HG03175 (cell line): ENCODE measurements around the gene HEATR5A.
"Not testable (repeated sequence)": the region's sequence is repeated elsewhere in the genome, so short reads cannot be mapped to it uniquely, and the experiment has no call there.

ENCODE experiments used
- ATAC-seq: cut with Tn5 transposase; IDR thresholded peaks from one replicate; pipeline ENCODE4 v1.9.1; 2021; ENCODE audit warnings: mild to moderate bottlenecking, moderate library complexity; ENCODE audit not compliant: unreplicated experiment

Gene HEATR5A

GRCh38 chr14:31336646-31337045, 83.7 kb downstream of the HEATR5A start:
- no peak for ATAC-seq

- ATAC-seq, result not testable (repeated sequence)
These were observed 89.0 kb downstream of the HEATR5A start for GRCh38 chr14:31331395-31331794.

DNA sequence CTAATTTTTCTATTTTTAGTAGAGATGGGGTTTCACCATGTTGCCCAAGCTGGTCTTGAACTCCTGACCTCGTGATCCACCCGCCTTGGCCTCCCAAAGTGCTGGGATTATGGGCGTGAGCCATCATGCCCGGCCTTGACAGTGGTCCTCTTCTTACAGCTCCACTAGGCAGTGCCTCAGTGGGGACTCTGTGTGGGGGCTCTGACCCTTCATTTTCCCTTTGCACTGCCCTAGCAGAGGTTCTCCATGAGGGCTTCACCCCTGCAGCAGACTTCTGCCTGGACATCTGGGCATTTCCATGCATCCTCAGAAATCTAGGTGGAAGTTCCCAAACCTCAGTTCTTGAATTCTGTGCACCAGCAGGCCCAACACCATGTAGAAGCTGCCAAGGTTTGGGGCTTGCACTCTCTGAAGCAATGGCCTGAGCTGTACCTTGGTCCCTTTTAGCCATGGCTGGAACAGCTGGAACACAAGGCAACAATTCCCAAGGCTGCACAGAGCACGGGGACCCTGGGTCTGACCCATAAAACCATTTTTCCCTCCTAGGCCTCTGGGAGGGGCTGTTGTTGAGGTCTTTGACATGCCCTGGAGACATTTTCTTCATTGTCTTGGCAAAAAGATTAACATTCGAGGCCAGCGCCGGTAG, 90.4 kb downstream of the HEATR5A start:
- ATAC-seq, result not testable (repeated sequence)

DNA sequence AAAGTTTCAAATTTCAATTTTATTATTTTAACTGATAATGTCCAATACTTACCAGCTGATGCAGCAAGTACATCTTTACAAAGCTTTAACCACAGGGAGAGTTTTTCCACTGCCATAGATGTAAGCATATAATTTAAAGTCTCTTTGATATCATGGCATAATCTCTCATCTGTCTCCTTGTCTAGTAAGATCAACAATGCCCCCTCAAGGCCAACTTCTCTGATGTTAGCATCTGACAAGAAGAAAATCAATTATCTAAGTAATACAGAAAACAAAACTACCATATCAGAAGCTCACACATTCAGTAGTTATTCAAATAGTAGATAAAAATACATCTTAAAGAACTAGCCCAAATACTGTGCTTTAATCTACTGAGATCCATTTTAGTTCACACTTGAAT, 94.2 kb downstream of the HEATR5A start:
- ATAC-seq, result no peak

DNA sequence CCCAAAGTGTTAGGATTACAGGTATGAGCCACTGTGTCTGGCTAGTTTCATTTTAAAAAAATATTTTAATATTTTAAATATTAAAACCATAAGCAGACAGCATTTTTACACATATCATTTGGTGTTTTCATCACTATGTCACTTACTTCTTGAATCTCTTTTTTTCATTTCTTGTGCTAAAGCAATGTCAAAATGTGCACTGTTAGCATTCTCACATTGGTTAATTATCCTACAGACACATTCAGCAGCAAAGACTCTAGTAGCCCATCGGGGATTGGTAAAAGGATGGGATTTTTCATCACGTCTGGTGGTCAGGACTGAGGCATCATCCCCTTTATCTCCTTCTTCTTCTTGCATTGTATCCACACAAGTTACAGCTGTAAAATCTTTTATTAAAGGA, 96.9 kb downstream of the HEATR5A start:
- ATAC-seq, result no peak

- no peak for ATAC-seq
These were observed 99.2 kb downstream of the HEATR5A start for GRCh38 chr14:31320922-31321766.

DNA sequence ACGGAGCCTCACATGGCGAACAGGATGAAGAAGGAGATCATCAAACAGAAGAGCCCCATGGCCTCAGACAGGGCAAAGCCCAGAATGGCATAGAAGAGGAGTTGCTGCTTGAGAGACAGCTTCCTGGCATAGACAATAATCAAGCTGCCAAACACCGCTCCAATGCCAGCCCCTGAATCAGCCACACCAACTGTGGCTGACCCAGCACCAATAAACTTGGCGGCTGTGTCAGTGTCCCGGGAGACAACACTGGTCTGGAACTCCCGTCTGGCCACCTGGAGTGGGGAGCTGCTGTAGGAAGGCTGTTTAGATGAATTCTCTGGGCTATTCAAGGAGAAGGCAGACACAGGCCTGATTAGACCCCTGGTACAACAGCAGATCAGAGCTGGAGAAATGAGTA, 100.1 kb downstream of the HEATR5A start:
- no peak for ATAC-seq

GRCh38 chr14:31319701-31320100, 100.6 kb downstream of the HEATR5A start:
- no peak for ATAC-seq

- ATAC-seq, result no peak
These were observed 107.4 kb downstream of the HEATR5A start for GRCh38 chr14:31312934-31313333.

- ATAC-seq, result not testable (repeated sequence)
These were observed 108.0 kb downstream of the HEATR5A start for GRCh38 chr14:31312370-31312769.

DNA sequence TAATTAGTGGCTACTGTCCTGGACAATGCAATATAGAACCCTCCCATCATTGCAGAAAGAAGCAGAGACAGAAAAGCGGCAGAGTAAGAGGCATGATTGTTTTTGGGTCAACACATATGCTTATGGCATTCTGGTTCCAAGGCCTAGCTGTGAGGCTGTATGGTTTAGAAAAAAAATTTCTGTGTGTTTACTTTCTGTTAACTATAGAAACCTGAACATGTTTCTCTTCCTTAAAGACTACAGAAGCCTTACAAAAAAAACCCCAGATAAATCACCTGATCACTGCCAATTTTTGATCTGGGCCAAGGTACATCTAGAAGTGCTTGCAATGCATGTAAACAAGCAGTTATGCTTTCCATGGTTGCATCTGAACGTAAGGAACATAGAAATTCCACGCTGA, 112.7 kb downstream of the HEATR5A start:
- no peak for ATAC-seq

DNA sequence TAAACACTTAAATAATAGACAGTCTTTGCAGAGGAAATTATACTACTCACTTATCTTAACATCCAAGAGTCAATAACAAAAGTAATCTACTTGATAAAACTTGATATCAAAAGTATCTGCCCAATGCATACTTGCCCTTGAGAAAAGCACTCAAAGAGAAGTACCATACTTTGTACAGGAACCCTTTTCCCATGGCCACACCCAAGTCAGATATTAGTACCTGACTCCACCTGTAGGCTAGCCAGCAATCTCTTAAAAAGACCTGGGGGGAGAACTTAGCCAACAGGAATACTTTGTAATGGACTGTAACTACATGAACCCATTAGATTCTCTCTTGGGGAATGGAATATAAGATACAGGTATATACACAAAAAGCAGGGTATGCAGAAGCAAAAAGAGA, 113.2 kb downstream of the HEATR5A start:
- no peak for ATAC-seq

- ATAC-seq, result no peak
These were observed 116.7 kb downstream of the HEATR5A start for GRCh38 chr14:31303654-31304053.

GRCh38 chr14:31300883-31301282, 119.5 kb downstream of the HEATR5A start:
- ATAC-seq, result no peak

DNA sequence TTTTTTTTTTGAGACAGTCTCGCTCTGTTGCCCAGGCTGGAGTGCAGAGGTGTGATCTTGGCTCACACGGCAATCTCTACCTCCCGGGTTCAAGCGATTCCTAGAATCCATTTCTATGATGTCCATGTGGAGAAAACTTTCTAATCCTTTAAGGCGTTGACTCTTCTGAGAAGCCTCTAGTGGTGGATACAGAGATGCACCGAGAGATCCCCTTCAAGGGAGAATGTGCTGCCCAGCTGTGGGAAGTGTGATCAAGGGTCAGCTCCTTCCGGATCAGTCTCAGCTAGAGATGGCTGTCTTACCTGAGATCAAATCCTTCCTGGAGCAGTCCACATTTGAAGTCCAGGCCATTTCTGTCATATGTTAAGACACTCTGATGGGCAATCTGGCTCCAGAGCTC, 120.1 kb downstream of the HEATR5A start:
- no peak for ATAC-seq

GRCh38 chr14:31297701-31298344, 122.5 kb downstream of the HEATR5A start:
- peak; percentile 74 for ATAC-seq

DNA sequence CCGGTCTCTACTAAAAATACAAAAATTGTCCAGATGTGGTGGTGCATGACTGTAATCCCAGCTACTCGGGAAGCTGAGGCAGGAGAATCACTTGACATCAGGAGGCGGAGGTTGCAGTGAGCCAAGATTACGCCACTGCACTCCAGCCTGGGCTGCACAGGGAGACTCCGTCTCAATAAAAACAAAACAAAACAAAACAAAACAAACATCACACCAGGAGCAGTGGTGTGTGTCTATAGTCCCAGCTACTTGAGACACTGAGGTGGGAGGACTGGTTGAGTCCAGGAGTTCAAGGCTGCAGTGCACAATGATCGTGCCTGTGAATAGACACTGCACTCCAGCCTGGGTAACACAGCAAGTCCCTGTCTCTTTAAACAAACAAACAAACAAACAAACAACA, 123.2 kb downstream of the HEATR5A start:
- no peak for ATAC-seq

GRCh38 chr14:31294746-31295405, 125.5 kb downstream of the HEATR5A start:
- no peak for ATAC-seq

GRCh38 chr14:31292937-31293616, 127.3 kb downstream of the HEATR5A start:
- no peak for ATAC-seq

GRCh38 chr14:31291210-31291609, 129.1 kb downstream of the HEATR5A start:
- ATAC-seq, result no peak
